OCI-LY3 (cell line): ENCODE data around the gene DOK3.

Experiments
- H2AFZ ChIP-seq: fragments of 200-600, 300-600 bp; shearing (Covaris generic); 2 replicates; pipeline ENCODE4 v1.6.0; 2014; ENCODE audit warnings: antibody characterized with exemption, low read depth, low read length
- H3K27ac ChIP-seq: fragments of 200-600, 300-600 bp; sonication (generic); 2 replicates; pipeline ENCODE4 v1.5.1; 2014; ENCODE audit warnings: mild to moderate bottlenecking, low read length, moderate library complexity, mixed read lengths
- H3K27me3 ChIP-seq: fragments of 200-600, 300-600 bp; sonication (generic); 2 replicates; pipeline ENCODE4 v1.6.1; 2014; ENCODE audit warnings: low read depth, low read length, mixed read lengths
- H3K36me3 ChIP-seq: fragments of 200-600, 300-600 bp; sonication (generic); replicated peaks from 2 replicates; pipeline ENCODE3; 2014; ENCODE audit warnings: low read depth, low read length, mixed read lengths
- H3K4me1 ChIP-seq: fragments of 300-600, 200-600 bp; sonication (generic); 2 replicates; pipeline ENCODE4 v1.6.1; 2014; ENCODE audit warnings: low read length, mixed read lengths
- H3K4me2 ChIP-seq: fragments of 200-600, 300-600 bp; sonication (generic); 2 replicates; pipeline ENCODE4 v1.6.1; 2014; ENCODE audit warnings: low read length, mixed read lengths
- H3K4me3 ChIP-seq: fragments of 300-600, 200-600 bp; sonication (generic); 2 replicates; pipeline ENCODE4 v1.5.1; 2014; ENCODE audit warnings: antibody characterized with exemption, mild to moderate bottlenecking, low read length, moderate library complexity
- H3K79me2 ChIP-seq: fragments of 300-600, 200-600 bp; shearing (Covaris generic); 2 replicates; pipeline ENCODE4 v1.6.1; 2014; ENCODE audit warnings: mild to moderate bottlenecking, low read length, mixed read lengths
- H3K9ac ChIP-seq: fragments of 300-600, 200-600 bp; shearing (Covaris generic); 2 replicates; pipeline ENCODE4 v1.6.0; 2014; ENCODE audit warnings: mild to moderate bottlenecking, low read length, moderate library complexity
- H3K9me3 ChIP-seq: fragments of 200-600, 300-600 bp; shearing (Covaris generic); 2 replicates; pipeline ENCODE4 v1.6.1; 2014; ENCODE audit warnings: low read length, mixed read lengths; ENCODE audit not compliant: insufficient read depth
- H4K20me1 ChIP-seq: fragments of 200-600, 300-600 bp; sonication (generic); 2 replicates; pipeline ENCODE4 v1.6.1; 2016; ENCODE audit warnings: low read length, mixed read lengths; ENCODE audit not compliant: insufficient read depth
- CTCF ChIP-seq: fragments of 200-600, 300-600 bp; sonication (generic); IDR thresholded peaks from 2 replicates; pipeline ENCODE4 v1.5.1; 2014; ENCODE audit warnings: antibody characterized with exemption, low read length, low read depth
- EZH2phosphoT487 ChIP-seq: fragments of 200-600 bp; shearing (Covaris generic); IDR thresholded peaks from 2 replicates; pipeline ENCODE4 v1.6.1; 2018; ENCODE audit warnings: antibody characterized with exemption, mixed run types, low read depth

DOK3 gene

GRCh38 chr5:177455661-177456590 is 53.7 kb downstream of the DOK3 start:
- H2AFZ ChIP-seq: peak overlapping the region; percentile 37; the same call in 1 of the 2 replicates
- H3K27ac ChIP-seq: peak overlapping the region; percentile 64
- no peaks in the 10 kb centered on the region for H3K79me2 ChIP-seq
- H3K4me1 ChIP-seq: peaks cover 14% of the 10 kb centered on the region
- no peaks in the 10 kb centered on the region for H3K36me3 ChIP-seq
- H3K9me3 ChIP-seq: no peaks in the 10 kb centered on the region
- peaks cover 23% of the 10 kb centered on the region for H4K20me1 ChIP-seq
- peak overlapping the region; percentile 78 for H3K4me3 ChIP-seq
- peak overlapping the region; percentile 77 for H3K4me2 ChIP-seq
- no peak for TF ChIP-seq EZH2phosphoT487
- peak; percentile 81 for TF ChIP-seq CTCF
- H3K27me3 ChIP-seq: no peaks in the 10 kb centered on the region
- peak overlapping the region; percentile 59 for H3K9ac ChIP-seq

GRCh38 chr5:177455036-177455660 is 54.5 kb downstream of the DOK3 start:
- Histone ChIP-seq H3K79me2 (no peaks in the 10 kb centered on the region), H3K9me3 (no peaks in the 10 kb centered on the region), H3K27me3 (no peaks in the 10 kb centered on the region), H4K20me1 (peaks cover 23% of the 10 kb centered on the region), H3K4me1 (peaks cover 14% of the 10 kb centered on the region), H3K9ac (peak overlapping the region; percentile 59), H2AFZ (peak overlapping the region; percentile 37), H3K4me2 (peak overlapping the region; percentile 77), H3K4me3 (peak overlapping the region; percentile 78), H3K27ac (peak overlapping the region; percentile 64), H3K36me3 (no peaks in the 10 kb centered on the region)
- TF ChIP-seq EZH2phosphoT487 (no peak), CTCF (peak; percentile 77)

GRCh38 chr5:177454397-177455035 is 55.1 kb downstream of the DOK3 start:
- TF ChIP-seq EZH2phosphoT487 (no peak), CTCF (peak; percentile 79)
- H4K20me1 ChIP-seq: peaks cover 23% of the 10 kb centered on the region

More at GRCh38 chr5:177454397-177455035, 55.1 kb downstream of the DOK3 start:
- peak overlapping the region; percentile 77 for H3K4me2 ChIP-seq
- H2AFZ ChIP-seq: 0 out of 2 replicates have a peak overlapping the region, but pooled peaks have one; percentile 37
- peaks cover 14% of the 10 kb centered on the region for H3K4me1 ChIP-seq
- no peaks in the 10 kb centered on the region for H3K79me2 ChIP-seq
- peak overlapping the region; percentile 42 for H3K27ac ChIP-seq
- H3K4me3 ChIP-seq: peak overlapping the region; percentile 78
- H3K36me3 ChIP-seq: no peaks in the 10 kb centered on the region
- no peaks in the 10 kb centered on the region for H3K27me3 ChIP-seq
- peak overlapping the region; percentile 59 for H3K9ac ChIP-seq
- H3K9me3 ChIP-seq: no peaks in the 10 kb centered on the region
